HUES48 (cell line): ENCODE measurements around the gene FUT8.
A peak's percentile ranks its signal among the peaks of the same experiment; 100 is the strongest.

ENCODE experiments used
- H3K27ac ChIP-seq: one replicate; pipeline ENCODE4 v1.7.0; 2013; ENCODE audit warnings: low read depth, low read length, inconsistent platforms
- H3K27me3 ChIP-seq: 2 replicates; pipeline ENCODE4 v1.6.1; 2013; ENCODE audit warnings: mild to moderate bottlenecking, low read length; ENCODE audit not compliant: control insufficient read depth, insufficient read depth
- H3K36me3 ChIP-seq: 2 replicates; pipeline ENCODE4 v1.6.1; 2013; ENCODE audit warnings: low read length; ENCODE audit not compliant: control insufficient read depth, insufficient read depth
- H3K4me1 ChIP-seq: 2 replicates; pipeline ENCODE4 v1.6.1; 2013; ENCODE audit warnings: mild to moderate bottlenecking, low read length; ENCODE audit not compliant: control insufficient read depth, insufficient read depth
- H3K4me3 ChIP-seq: 2 replicates; pipeline ENCODE4 v1.5.1; 2013; ENCODE audit warnings: mild to moderate bottlenecking, low read depth, low read length
- H3K9ac ChIP-seq: 2 replicates; pipeline ENCODE4 v1.6.1; 2013; ENCODE audit warnings: mild to moderate bottlenecking, low read depth, low read length, moderate library complexity
- H3K9me3 ChIP-seq: 2 replicates; pipeline ENCODE4 v1.6.1; 2013; ENCODE audit warnings: low read length; ENCODE audit not compliant: control insufficient read depth, insufficient read depth

Gene FUT8

DNA sequence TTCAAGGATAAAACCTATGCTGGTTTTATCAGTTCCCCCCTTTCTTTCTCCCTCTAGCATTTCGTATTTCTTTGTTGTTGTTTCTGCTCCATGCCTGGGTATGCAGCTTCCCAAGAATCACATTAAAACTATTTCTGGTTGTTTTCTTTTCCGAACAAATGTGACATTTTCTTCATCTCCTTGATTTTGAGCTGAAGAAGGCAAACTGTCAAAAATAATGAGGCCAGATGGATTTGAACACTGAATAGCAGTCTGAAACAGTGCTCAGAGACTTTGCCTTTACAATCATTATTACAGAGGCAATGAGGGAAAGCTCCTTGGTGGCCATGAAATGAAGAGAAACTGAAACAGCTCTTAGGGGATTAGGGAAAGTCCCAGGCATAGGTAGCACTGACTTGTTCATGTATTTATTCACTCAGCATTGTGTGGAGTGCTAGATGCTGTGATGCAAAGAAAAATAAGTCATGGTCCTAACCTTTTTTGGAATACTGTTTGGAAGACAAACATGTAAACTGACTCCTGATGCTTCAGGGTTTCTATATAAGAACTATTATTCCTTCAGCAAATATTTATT is 319.5 kb downstream of the FUT8 start:
- no peak overlapping the region for H3K9ac ChIP-seq
- no peaks in the 10 kb centered on the region; the same call in 1 of the 2 replicates for H3K4me1 ChIP-seq
- H3K36me3 ChIP-seq = no peaks in the 10 kb centered on the region
- H3K27ac ChIP-seq = no peak overlapping the region
- no peak overlapping the region for H3K4me3 ChIP-seq
- peaks cover 4% of the 10 kb centered on the region; the same call in 1 of the 2 replicates for H3K9me3 ChIP-seq
- no peaks in the 10 kb centered on the region for H3K27me3 ChIP-seq

- no peak overlapping the region for H3K27ac ChIP-seq
- no peak overlapping the region for H3K4me3 ChIP-seq
- H3K9me3 ChIP-seq = no peaks in the 10 kb centered on the region
- no peaks in the 10 kb centered on the region for H3K4me1 ChIP-seq
- H3K27me3 ChIP-seq = no peaks in the 10 kb centered on the region
- H3K36me3 ChIP-seq = 0 out of 2 replicates have a peak, but pooled peaks cover 3% of the 10 kb centered on the region
- no peak overlapping the region for H3K9ac ChIP-seq
These were observed 325.8 kb downstream of the FUT8 start for GRCh38 chr14:65738339-65738738.

DNA sequence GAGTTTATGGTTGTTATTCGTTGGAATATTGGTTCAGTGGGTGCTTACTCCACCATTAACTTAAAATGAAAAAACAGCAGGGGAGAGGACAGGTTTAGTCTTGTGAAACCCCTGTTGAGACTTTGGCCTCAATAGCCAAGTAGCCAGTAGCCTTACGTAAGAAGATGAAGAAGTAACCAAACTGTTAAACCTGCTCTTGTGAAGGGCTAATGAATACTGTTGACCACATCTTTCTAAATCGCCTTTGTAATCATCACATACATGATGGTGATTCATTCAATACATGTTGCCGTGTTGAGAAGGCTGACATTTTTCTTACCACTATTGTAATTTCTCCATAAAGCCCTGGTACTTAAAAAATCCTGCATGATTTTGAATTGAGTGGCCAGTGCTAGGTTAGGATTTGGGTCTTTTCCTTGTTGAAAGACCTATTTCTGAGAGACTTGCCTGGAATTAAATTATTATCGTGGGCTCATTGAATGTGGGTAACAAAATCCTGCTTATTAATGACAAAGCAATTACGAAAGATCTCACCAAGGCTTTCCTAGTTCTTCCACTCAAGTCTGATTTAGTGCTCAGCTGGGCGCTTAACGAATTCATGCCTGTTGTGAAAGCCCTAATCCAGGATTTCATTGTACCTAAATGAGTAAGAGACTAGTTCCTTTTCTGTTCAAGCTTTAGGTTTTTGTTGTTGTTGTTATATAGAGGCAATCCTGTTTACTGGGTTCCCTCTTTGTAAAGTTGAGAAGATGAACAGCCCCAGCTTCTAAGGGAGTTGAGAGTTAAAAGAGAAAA is 333.1 kb downstream of the FUT8 start:
- H3K36me3 ChIP-seq = 0 out of 2 replicates have a peak, but pooled peaks cover 3% of the 10 kb centered on the region

GRCh38 chr14:65748796-65749195 is 336.3 kb downstream of the FUT8 start:
- Histone ChIP-seq H3K36me3 (no peaks in the 10 kb centered on the region), H3K4me3 (no peak overlapping the region), H3K27me3 (no peaks in the 10 kb centered on the region), H3K4me1 (peaks cover 17% of the 10 kb centered on the region), H3K9ac (no peak overlapping the region), H3K9me3 (no peaks in the 10 kb centered on the region), H3K27ac (no peak overlapping the region)

More for the DNA sequence above, 333.1 kb downstream of the FUT8 start:
- Histone ChIP-seq H3K4me3 (no peak overlapping the region), H3K4me1 (peaks cover 17% of the 10 kb centered on the region), H3K9ac (no peak overlapping the region), H3K27me3 (no peaks in the 10 kb centered on the region), H3K27ac (peak overlapping the region; percentile 39), H3K9me3 (no peaks in the 10 kb centered on the region)

GRCh38 chr14:65749287-65749686 is 336.8 kb downstream of the FUT8 start:
- H3K27me3 ChIP-seq = no peaks in the 10 kb centered on the region
- no peak overlapping the region for H3K4me3 ChIP-seq
- no peaks in the 10 kb centered on the region for H3K9me3 ChIP-seq
- no peak overlapping the region for H3K27ac ChIP-seq
- H3K4me1 ChIP-seq = peaks cover 17% of the 10 kb centered on the region
- H3K36me3 ChIP-seq = no peaks in the 10 kb centered on the region
- no peak overlapping the region for H3K9ac ChIP-seq

DNA sequence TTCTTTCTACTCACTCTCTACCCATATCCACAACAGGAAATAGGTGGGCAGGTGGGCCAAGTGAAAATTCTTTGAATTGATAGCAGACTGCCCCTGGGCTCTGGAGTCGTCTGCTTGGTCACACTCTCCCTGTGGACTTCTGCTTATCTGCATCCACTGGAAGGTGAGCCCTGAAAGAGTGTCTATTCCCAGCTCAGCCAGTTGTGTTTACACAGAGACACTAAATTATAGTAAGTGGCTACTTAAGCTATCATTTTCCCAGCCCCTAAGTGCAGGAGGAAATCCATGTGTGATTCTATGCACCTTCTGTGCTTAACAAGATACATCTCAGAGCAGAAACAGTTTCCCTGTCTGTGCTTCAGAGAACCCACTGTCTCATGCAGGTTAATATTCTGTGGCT is 338.4 kb downstream of the FUT8 start:
- no peak overlapping the region for H3K4me3 ChIP-seq
- H3K4me1 ChIP-seq = peaks cover 7% of the 10 kb centered on the region; the same call in 1 of the 2 replicates
- no peaks in the 10 kb centered on the region for H3K9me3 ChIP-seq
- H3K9ac ChIP-seq = no peak overlapping the region
- no peaks in the 10 kb centered on the region for H3K36me3 ChIP-seq
- H3K27me3 ChIP-seq = no peaks in the 10 kb centered on the region
- H3K27ac ChIP-seq = no peak overlapping the region

DNA sequence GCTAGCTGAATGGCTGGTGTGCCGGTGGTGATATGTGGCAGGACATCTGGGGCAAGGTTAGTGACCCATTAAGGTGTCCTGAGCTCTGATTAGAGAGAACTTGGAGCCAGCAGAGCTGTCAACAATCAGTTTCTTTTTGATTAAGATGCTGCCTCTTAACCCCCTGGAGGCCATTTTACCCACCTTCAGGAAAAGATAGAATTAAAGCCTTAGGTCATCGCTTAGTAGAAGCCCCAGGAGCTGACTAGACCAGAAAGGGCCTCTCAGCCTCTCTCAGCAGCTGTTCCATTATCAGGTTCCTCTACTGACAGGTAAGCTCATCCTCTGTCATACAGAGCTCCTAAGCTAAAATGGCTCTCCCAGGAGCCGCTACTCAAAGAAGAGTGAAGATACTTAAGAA is 339.0 kb downstream of the FUT8 start:
- no peaks in the 10 kb centered on the region for H3K9me3 ChIP-seq
- H3K36me3 ChIP-seq = no peaks in the 10 kb centered on the region
- H3K27me3 ChIP-seq = no peaks in the 10 kb centered on the region
- no peak overlapping the region for H3K9ac ChIP-seq
- no peak overlapping the region for H3K27ac ChIP-seq
- H3K4me1 ChIP-seq = peaks cover under 1% of the 10 kb centered on the region; the same call in 1 of the 2 replicates
- H3K4me3 ChIP-seq = no peak overlapping the region

DNA sequence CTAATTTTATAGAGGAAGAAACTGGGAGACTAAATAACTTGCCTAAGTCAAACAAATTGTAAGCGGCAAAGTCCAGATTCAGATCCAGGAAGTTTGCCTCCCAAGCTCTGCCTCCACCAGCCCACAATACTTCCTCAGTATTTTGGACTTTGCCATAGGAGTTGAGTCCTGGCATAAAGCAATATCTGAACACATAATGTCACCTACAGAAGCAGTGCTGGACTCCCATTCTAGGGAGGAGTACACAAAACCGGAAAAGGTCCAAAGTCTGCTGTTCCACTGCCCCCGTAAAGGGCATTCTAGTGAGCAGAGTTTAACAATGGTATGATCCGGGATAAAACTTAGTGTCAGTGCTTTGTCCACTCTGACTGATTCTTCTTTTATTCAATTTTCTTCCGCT is 340.5 kb downstream of the FUT8 start:
- Histone ChIP-seq H3K27ac (no peak overlapping the region), H3K4me3 (no peak overlapping the region), H3K27me3 (no peaks in the 10 kb centered on the region), H3K36me3 (no peaks in the 10 kb centered on the region), H3K9me3 (no peaks in the 10 kb centered on the region), H3K9ac (no peak overlapping the region), H3K4me1 (no peaks in the 10 kb centered on the region)

DNA sequence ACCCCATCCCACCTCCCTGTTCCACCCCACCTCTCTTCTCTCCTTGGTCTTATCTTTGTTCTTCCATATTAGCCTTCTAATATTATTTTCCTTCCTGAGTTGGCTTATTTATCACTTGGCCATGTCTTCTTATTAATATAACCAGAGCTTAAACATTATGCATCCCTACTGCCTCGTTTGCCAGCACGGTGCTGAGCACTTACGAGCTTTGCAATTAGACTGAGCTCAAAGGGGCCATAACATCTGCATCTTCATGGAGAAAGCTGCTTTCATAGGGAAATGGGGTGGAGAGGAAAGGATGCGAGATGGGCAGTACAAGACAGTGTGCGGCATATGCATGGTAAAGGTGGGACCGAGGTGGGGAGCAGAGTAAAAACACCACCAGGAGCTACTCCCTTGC is 342.8 kb downstream of the FUT8 start:
- Histone ChIP-seq H3K27ac (no peak overlapping the region), H3K4me3 (no peak overlapping the region), H3K9ac (no peak overlapping the region), H3K4me1 (no peaks in the 10 kb centered on the region), H3K36me3 (no peaks in the 10 kb centered on the region), H3K9me3 (no peaks in the 10 kb centered on the region), H3K27me3 (no peaks in the 10 kb centered on the region)

- H3K36me3 ChIP-seq = no peaks in the 10 kb centered on the region
- H3K9ac ChIP-seq = no peak overlapping the region
- H3K9me3 ChIP-seq = no peaks in the 10 kb centered on the region
- H3K4me1 ChIP-seq = no peaks in the 10 kb centered on the region
- no peaks in the 10 kb centered on the region for H3K27me3 ChIP-seq
- H3K27ac ChIP-seq = no peak overlapping the region
- no peak overlapping the region for H3K4me3 ChIP-seq
These were observed 344.4 kb downstream of the FUT8 start for GRCh38 chr14:65756880-65757279.

DNA sequence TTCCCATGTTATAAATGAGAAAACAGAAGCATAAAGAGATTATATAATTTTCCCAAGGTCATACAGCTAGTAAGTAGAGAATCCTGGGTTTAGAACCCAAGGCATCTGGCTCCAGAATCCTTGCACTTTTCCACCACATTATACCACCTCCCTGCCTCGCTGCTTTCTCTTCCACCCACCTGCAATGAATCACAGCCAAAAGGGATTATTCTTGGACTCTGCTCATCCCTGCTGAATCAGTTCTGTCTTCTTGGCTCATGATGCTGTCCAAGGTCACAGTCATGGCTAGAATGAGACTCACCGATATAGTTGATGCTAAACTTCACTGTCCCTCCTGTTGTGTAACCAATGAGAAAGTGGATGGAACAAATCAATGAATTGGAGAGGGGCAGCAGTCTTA is 356.6 kb downstream of the FUT8 start:
- no peaks in the 10 kb centered on the region for H3K9me3 ChIP-seq
- H3K4me1 ChIP-seq = no peaks in the 10 kb centered on the region

More for the DNA sequence above, 356.6 kb downstream of the FUT8 start:
- no peaks in the 10 kb centered on the region for H3K27me3 ChIP-seq
- H3K36me3 ChIP-seq = no peaks in the 10 kb centered on the region
- H3K27ac ChIP-seq = no peak overlapping the region
- no peak overlapping the region for H3K9ac ChIP-seq
- no peak overlapping the region for H3K4me3 ChIP-seq
